Sigmoid colon (tissue), 3 donors: Measurements from ENCODE around the gene MRAS.

Experiments used
- CTCF ChIP-seq, 4 experiments: fragments of 450-650 bp in 3 of 4; fragments of 200-600 bp in 1 of 4; IDR thresholded peaks; one replicate each; pipeline ENCODE4 v1.5.1; 2016 to 2019; ENCODE audit warnings: antibody characterized with exemption in 4 of 4, mild to moderate bottlenecking in 3 of 4, moderate library complexity in 2 of 4
- POLR2A ChIP-seq, 2 donors: fragments of 450-650 bp; IDR thresholded peaks; one replicate each; pipeline ENCODE4 v1.6.1; 2016; ENCODE audit warnings: antibody characterized with exemption in 2 of 2, mild to moderate bottlenecking in 2 of 2, moderate library complexity in 2 of 2

GRCh38 chr3:138452436-138452835 is 104.1 kb downstream of the MRAS start:
- no peak for TF ChIP-seq CTCF (IDR thresholded peaks at IDR 0.05)
- TF ChIP-seq POLR2A (IDR thresholded peaks at IDR 0.05) = no peak
